Measurements from ENCODE around the gene TMEM179. TPM values are rescaled to one million over a fixed set of nuclear protein-coding genes. Genes with fewer than 3 reads are reported as not detected.

TMEM179 gene
- total RNA-seq, 2 donors from 2014 or later = not detected

DNA sequence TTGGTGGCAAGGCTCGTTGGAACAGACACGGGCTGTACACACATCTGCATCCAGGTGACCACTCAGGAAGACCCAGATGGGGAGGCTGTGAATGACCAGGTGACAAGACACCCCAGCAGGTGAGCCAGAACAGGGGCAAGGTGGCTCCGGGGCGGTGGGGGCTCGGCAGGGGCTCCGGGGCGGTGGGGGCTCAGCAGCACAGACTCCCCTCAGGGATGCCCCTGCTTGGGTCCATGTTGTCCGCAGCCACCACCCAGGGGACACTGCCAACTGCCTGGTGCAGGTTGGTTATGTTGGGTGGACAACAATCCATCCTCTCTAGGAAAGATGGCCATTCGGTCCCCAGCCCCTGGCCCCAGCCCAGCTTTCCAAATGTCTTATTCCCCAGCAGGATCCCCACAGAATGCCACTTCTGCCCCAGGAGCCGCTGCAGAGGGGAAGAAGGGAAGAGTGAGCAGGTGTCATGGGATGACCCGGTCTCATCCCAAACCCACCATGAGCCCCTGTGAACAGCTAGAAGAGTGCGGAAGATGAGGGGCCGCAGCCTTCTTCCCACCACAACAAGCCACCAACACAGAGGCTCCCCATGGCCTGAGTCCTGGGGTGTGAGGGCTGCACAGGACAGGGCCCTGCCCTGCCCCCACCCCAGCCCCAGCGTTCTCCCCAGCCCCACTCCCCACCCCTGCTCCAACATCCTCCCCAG is 56.4 kb downstream of the TMEM179 start:
- ATAC-seq (no peak), DNase-seq (no peak)
- H3K27ac Mint-ChIP-seq = no peak overlapping the region
- H3K27me3 Mint-ChIP-seq = peaks cover 55% of the 10 kb centered on the region
- peaks cover 3% of the 10 kb centered on the region for H3K36me3 Mint-ChIP-seq (ENCODE audit: low read depth)
- H3K9me3 ChIP-seq (ENCODE audit: control insufficient read depth, low read length, poor library complexity, severe bottlenecking) = no peaks in the 10 kb centered on the region
- no peak overlapping the region for H3K4me3 Mint-ChIP-seq
- peaks cover 3% of the 10 kb centered on the region for H3K4me1 Mint-ChIP-seq

DNA sequence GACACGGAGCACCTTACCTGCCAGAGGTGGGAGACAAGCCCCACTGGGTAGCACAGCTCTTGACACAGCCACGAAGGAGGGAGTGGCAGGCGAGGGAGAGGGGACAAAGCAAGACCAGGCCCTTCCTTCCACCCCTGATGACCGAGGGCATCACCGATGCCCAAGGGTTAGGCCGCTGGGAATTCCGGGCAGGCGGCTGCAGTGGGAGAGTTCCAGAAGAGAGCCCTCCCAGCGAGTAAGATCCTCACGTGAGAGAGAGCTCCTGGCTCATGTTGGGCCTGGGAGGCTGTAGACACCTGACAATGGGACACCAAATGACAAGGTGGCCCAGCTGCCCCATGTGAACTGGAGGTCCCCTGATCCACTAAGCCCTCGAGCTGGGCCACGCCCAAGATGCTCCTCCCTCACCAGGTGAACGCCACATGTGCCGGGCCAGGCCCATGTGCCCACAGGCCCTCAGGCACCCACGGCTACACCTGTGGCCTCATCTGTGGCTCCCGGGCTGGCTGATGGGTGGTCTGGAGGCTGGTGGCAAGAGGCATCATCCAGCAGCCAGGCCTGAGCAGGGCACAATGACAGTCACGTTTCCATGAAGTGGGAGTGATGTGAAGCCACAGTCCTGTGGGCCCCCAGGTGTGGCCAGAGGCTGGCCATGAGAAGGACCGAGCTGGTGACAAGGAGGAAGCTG is 57.1 kb downstream of the TMEM179 start:
- no peak for DNase-seq
- H3K4me3 Mint-ChIP-seq = no peak overlapping the region
- H3K9me3 ChIP-seq (ENCODE audit: control insufficient read depth, low read length, poor library complexity, severe bottlenecking) = no peaks in the 10 kb centered on the region
- peaks cover 55% of the 10 kb centered on the region for H3K27me3 Mint-ChIP-seq
- no peak for ATAC-seq
- peaks cover 3% of the 10 kb centered on the region for H3K4me1 Mint-ChIP-seq
- peaks cover 3% of the 10 kb centered on the region for H3K36me3 Mint-ChIP-seq (ENCODE audit: low read depth)
- no peak overlapping the region for H3K27ac Mint-ChIP-seq

DNA sequence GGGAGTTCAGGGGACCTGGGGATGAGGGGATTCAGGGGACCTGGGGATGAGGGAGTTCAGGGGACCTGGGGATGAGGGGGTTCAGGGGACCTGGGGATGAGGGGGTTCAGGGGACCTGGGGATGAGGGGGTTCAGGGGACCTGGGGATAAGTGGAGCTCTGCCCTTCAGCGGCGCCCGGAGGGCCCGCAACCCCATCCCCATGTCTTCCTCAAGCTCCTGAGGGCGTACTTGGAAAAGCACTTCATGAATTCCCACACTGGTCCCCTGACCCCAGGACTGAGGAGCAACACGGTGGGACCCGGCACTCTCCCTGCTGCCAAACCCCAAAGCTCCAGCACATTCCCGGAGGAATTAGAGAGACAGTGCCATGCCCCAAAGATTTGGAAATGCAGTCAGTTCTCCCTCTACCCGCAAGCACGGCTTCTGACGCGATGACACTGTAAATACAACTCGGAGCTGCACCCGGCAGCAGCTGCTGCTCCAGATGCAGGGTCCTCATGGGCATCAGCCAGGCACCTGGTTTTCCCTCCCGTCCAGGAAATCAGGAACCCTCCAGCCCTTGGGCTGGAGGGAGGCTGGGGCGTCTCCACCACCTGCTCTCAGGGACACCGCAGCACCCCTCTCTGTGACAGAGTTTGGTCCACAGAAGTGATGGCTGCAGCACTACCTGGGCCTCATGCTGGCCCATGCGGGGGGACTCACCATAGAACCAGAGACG is 57.8 kb downstream of the TMEM179 start:
- no peak overlapping the region for H3K4me3 Mint-ChIP-seq
- ATAC-seq = no peak
- H3K27me3 Mint-ChIP-seq = peaks cover 61% of the 10 kb centered on the region
- H3K4me1 Mint-ChIP-seq = peaks cover 3% of the 10 kb centered on the region
- H3K36me3 Mint-ChIP-seq (ENCODE audit: low read depth) = peaks cover 3% of the 10 kb centered on the region
- H3K27ac Mint-ChIP-seq = no peak overlapping the region
- no peak for DNase-seq
- H3K9me3 ChIP-seq (ENCODE audit: control insufficient read depth, low read length, poor library complexity, severe bottlenecking) = no peaks in the 10 kb centered on the region

DNA sequence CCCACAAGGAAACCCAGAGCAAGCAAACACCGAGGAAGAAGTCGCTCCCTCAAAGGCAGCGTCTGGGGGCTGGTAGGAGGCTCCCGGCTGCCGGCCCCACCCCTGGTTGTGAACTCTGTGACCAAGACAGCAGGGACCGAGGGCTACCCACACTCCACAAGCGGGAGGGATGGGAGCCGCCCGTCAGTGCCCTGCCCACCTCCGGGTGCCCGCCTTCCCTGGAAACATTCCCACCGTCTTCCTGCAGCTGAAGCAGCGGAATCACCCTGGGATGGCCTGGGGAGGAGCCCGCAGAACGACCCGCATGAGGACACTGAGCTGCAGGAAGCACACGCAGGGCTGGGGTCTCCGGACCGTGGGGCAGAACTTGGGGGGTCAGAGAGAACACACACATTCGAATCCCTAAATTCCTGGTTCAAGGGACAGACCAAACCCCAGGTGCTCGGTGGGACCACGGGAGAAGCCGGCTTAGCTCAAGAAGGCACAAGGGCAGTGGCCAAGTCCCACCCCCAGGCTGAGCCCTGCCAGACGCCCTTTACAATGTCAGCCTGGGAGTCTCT is 58.5 kb downstream of the TMEM179 start:
- H3K36me3 Mint-ChIP-seq (ENCODE audit: low read depth) = peaks cover 3% of the 10 kb centered on the region
- no peaks in the 10 kb centered on the region for H3K9me3 ChIP-seq (ENCODE audit: control insufficient read depth, low read length, poor library complexity, severe bottlenecking)
- peaks cover 3% of the 10 kb centered on the region for H3K4me1 Mint-ChIP-seq
- H3K27me3 Mint-ChIP-seq = peaks cover 61% of the 10 kb centered on the region
- no peak overlapping the region for H3K27ac Mint-ChIP-seq
- ATAC-seq = no peak
- DNase-seq = no peak
- H3K4me3 Mint-ChIP-seq = no peak overlapping the region

DNA sequence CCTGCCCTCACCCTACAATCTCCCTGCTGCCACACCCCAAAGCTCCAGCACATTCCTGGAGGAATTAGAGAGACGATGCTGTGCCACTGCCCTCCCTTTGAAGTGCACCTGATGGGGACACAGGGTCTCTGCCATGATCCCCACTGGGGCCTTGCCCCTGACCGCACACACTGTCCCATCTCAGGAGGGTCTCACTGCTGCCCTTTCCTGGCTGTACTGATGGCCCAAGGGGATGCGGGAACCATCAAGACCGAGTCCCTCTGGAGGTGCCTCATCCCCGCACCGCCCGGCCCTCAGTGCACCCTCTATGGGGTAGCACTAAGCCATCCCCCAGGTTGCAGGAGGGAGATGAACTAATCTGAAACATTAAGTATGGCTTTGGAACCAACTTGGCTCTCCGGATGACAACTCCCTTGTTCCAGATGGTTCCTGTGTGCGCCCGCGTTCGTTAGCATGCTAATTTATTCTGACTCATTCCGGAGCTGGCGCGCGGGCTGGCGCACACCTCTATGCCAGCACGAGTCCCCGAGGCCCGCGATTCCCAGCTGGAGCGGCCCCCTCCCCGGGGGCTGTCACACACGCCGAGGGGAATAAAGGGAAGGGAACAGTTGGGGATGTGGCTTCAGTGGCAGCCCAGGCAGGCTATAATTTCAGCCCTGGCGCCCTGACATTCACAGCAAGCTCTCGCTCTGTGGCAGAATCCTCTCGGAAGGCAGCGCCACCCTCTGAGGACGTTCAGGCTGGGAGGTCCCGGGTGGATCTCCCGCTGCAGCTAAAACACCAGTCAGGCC is 59.2 kb downstream of the TMEM179 start:
- H3K4me1 Mint-ChIP-seq = peaks cover 3% of the 10 kb centered on the region
- H3K36me3 Mint-ChIP-seq (ENCODE audit: low read depth) = peaks cover 3% of the 10 kb centered on the region
- no peaks in the 10 kb centered on the region for H3K9me3 ChIP-seq (ENCODE audit: control insufficient read depth, low read length, poor library complexity, severe bottlenecking)
- H3K27me3 Mint-ChIP-seq = peaks cover 58% of the 10 kb centered on the region
- ATAC-seq = no peak
- H3K27ac Mint-ChIP-seq = peak overlapping the region; percentile 41
- DNase-seq = no peak
- no peak overlapping the region for H3K4me3 Mint-ChIP-seq

DNA sequence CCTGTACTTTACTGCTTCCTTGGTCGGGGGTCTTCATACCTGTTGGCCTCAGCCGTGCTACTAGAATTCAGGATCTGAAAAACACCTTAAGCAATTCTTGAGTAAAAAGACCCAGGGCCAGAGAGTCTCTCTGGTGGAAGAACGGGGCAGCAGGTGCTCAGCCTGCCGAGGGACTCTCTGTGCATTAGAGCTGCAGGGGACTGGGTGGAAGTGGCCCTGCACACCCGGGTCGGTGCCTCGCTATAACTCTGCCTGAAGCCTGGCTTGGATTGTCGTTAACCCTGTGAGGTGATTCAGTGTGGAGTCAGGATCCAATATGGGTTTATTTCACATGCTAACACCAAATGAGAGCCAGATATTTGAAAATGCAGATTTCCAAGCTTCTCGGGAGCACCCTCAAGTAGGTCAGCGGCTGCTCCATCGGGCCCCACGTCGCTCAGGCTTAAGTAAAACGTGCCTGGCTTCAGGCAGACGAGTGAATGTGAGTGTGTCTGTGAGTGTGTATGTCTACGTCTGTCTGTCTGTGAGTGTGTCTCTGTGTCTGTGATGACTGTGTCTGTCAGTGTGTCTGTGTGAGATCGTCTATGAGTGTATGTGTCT is 60.1 kb downstream of the TMEM179 start:
- H3K36me3 Mint-ChIP-seq (ENCODE audit: low read depth) = peaks cover 3% of the 10 kb centered on the region
- ATAC-seq (no peak), DNase-seq (no peak)
- peaks cover 3% of the 10 kb centered on the region for H3K4me1 Mint-ChIP-seq
- H3K4me3 Mint-ChIP-seq = no peak overlapping the region
- peak overlapping the region; percentile 41 for H3K27ac Mint-ChIP-seq
- no peaks in the 10 kb centered on the region for H3K9me3 ChIP-seq (ENCODE audit: control insufficient read depth, low read length, poor library complexity, severe bottlenecking)
- H3K27me3 Mint-ChIP-seq = peaks cover 50% of the 10 kb centered on the region

DNA sequence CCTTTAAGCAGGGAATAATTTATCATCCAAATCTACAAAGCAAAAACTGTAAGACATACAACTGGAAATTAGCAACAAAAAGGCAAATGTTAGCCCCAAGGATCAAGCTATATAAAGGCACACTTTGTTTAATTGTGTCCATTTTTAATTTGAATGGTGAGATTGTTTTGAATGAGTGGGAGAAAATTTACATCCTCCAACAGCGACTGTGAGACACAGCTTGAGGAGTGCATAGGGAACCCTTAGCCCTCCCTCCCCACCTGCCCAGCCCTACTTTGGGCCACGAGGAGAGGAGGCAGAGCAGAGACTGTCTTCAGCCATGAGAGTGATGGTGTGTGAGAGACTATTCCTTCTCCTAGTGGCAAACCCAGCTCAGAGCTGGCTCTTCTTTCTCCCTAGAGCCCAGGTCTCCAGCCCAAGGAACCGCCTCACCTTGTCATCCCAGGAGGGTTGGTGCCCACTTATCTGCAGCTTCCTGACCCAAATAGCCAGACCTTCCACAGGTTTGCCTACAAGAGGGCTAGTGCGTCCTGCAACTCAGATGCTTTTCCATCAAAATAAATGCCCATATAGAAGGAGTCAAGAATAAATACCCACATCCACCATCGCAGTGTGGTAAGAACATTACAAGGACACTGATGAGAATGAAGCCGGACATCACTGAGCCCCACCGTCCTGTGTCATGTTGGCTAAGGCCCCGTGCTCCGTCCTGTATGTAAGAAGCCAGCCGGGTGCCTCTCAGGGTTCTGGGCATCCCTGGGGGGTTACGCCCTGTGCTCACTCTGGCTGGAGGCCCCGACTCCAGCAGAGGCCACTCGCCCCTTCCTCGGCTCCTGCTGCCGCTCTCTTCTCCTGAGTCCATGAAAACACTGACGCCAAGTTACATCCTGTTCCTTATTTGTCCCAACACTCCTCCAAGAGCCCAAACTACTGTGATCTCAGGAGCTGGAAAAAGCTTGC is 61.4 kb downstream of the TMEM179 start:
- H3K4me1 Mint-ChIP-seq = peaks cover 5% of the 10 kb centered on the region
- H3K4me3 Mint-ChIP-seq = no peak overlapping the region
- H3K27ac Mint-ChIP-seq = no peak overlapping the region
- no peak for DNase-seq
- peaks cover 3% of the 10 kb centered on the region for H3K36me3 Mint-ChIP-seq (ENCODE audit: low read depth)
- peaks cover 50% of the 10 kb centered on the region for H3K27me3 Mint-ChIP-seq
- H3K9me3 ChIP-seq (ENCODE audit: control insufficient read depth, low read length, poor library complexity, severe bottlenecking) = no peaks in the 10 kb centered on the region
- no peak for ATAC-seq

DNA sequence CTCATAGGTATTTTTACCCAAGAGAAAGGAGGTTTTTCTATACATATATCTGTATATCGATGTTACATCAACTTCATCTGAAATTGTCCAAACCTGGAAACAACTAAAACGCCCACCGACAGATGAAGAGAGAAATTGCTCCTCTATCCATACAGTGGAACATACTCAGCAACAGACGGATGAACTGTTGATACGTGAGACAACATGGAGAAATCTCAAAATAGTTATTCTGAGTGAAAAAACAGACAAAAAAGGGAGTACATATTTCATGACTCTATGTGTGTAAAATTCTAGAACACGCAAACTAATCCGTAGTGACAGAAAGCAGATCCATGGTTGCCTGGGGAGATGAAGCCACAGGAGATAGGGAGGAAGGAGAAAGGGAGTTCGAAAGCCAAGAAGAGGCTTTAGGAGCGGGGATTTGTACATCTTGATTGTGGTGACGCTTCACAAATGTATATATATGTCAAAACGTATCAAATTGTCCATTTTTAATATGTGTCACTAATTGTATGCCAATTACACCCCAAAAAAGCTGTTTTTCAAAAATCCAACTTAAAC is 62.6 kb downstream of the TMEM179 start:
- H3K36me3 Mint-ChIP-seq (ENCODE audit: low read depth) = peaks cover 3% of the 10 kb centered on the region
- H3K27ac Mint-ChIP-seq = no peak overlapping the region
- H3K27me3 Mint-ChIP-seq = peaks cover 44% of the 10 kb centered on the region
- H3K9me3 ChIP-seq (ENCODE audit: control insufficient read depth, low read length, poor library complexity, severe bottlenecking) = no peaks in the 10 kb centered on the region
- DNase-seq (no peak), ATAC-seq (no peak)
- no peak overlapping the region for H3K4me3 Mint-ChIP-seq
- H3K4me1 Mint-ChIP-seq = peaks cover 5% of the 10 kb centered on the region

Other genes with a start within 250 kb of the TMEM179 start
- gene C14orf180, start 25.0 kb downstream of the TMEM179 start, total RNA-seq = not detected
- 10 to 100 TPM; 61.0 to 76.1 TPM for gene INF2, start 84.8 kb upstream of the TMEM179 start, total RNA-seq
- 1 to 10 TPM; 2.4 to 2.9 TPM for gene ADSS1, start 119.5 kb upstream of the TMEM179 start, total RNA-seq
- gene SIVA1, start 148.4 kb upstream of the TMEM179 start, total RNA-seq = 10 to 100 TPM; 76.2 to 85.7 TPM
- gene AKT1, start 191.0 kb upstream of the TMEM179 start, total RNA-seq = 10 to 100 TPM; 72.4 to 77.2 TPM
- 1 to 10 TPM; 2.7 to 3.3 TPM for gene ZBTB42, start 196.3 kb upstream of the TMEM179 start, total RNA-seq

Data from T-helper 17 cell (primary cell).